SK-N-SH (cell line): ENCODE data around the gene MEG3. TPM values are rescaled to one million over a fixed set of nuclear protein-coding genes. Genes with fewer than 3 reads are reported as not detected.

Experiments
- CTCF ChIA-PET: fragments of 300-600, 350-600 bp; formaldehyde crosslinking; extraction: SDS; loops from one replicate; lab custom pipeline; 2021; lab: Yijun Ruan, JAX
- POLR2A ChIA-PET: fragments of 350-600 bp; sonication (Branson Sonifier 250); formaldehyde crosslinking; extraction: SDS; loops from one replicate; lab custom pipeline; 2020; ENCODE audit warnings: antibody characterized with exemption, inconsistent platforms; lab: Yijun Ruan, JAX
- DNase-seq: peaks from one replicate; pipeline ENCODE4 v3.0.0; 2012
- H2AFZ ChIP-seq: fragments of 200-600 bp; sonication (generic); 2 replicates; pipeline ENCODE4 v1.8.1; 2016; ENCODE audit warnings: antibody characterized with exemption, mild to moderate bottlenecking, low read depth
- H3F3A ChIP-seq: fragments of 200-600 bp; sonication (generic); replicated peaks from 2 replicates; pipeline ENCODE3; 2016; ENCODE audit warnings: antibody characterized with exemption, mild to moderate bottlenecking; ENCODE audit not compliant: insufficient read depth
- H3K27ac ChIP-seq, 2 experiments: fragments of 200-500 bp in 1 of 2; fragments of 200-600 bp in 1 of 2; sonication (Bioruptor generic) in 1 of 2; sonication (generic), shearing (Covaris generic) in 1 of 2; 2 replicates each; pipeline versions ENCODE4 v1.5.1 to v1.6.1; 2014 to 2016; ENCODE audit warnings: low read depth in 2 of 2, inconsistent platforms in 1 of 2, low read length in 1 of 2, mild to moderate bottlenecking in 1 of 2, mixed read lengths in 1 of 2
- H3K27me3 ChIP-seq: fragments of 200-600 bp; sonication (generic), shearing (Covaris generic); 2 replicates; pipeline ENCODE4 v1.6.1; 2016; ENCODE audit warnings: mixed run types; ENCODE audit not compliant: insufficient read depth
- H3K36me3 ChIP-seq, 2 experiments: fragments of 200-500 bp in 1 of 2; fragments of 200-600 bp in 1 of 2; sonication (Bioruptor generic) in 1 of 2; sonication (generic) in 1 of 2; replicated peaks in 1 of 2; 2 replicates each; pipeline versions ENCODE3 to v1.5.1; 2014 to 2016; ENCODE audit warnings: low read length in 1 of 2, mild to moderate bottlenecking in 1 of 2; ENCODE audit not compliant: insufficient read depth in 2 of 2, control insufficient read depth in 1 of 2
- H3K4me1 ChIP-seq, 2 experiments: fragments of 200-500 bp in 1 of 2; fragments of 200-600 bp in 1 of 2; sonication (Bioruptor generic) in 1 of 2; sonication (generic), shearing (Covaris generic) in 1 of 2; 2 replicates each; pipeline versions ENCODE4 v1.5.1 to v1.6.1; 2014 to 2016; ENCODE audit warnings: low read depth in 1 of 2, low read length in 1 of 2, mixed run types in 1 of 2; ENCODE audit not compliant: insufficient read depth in 2 of 2, control insufficient read depth in 1 of 2
- H3K4me2 ChIP-seq: fragments of 200-600 bp; sonication (generic), shearing (Covaris generic); 2 replicates; pipeline ENCODE4 v1.6.1; 2017; ENCODE audit warnings: mixed run types
- H3K4me3 ChIP-seq, 2 experiments: fragments of 200-500 bp in 1 of 2; fragments of 200-600 bp in 1 of 2; sonication (Bioruptor generic) in 1 of 2; sonication (generic), shearing (Covaris generic) in 1 of 2; 2 replicates each; pipeline versions ENCODE4 v1.5.1 to v1.8.1; 2014 to 2016; ENCODE audit warnings: low read depth in 2 of 2, inconsistent platforms in 1 of 2, low read length in 1 of 2, mild to moderate bottlenecking in 1 of 2, mixed read lengths in 1 of 2, moderate library complexity in 1 of 2
- H3K79me2 ChIP-seq: fragments of 200-600 bp; sonication (generic); 2 replicates; pipeline ENCODE4 v1.8.1; 2017; ENCODE audit warnings: mild to moderate bottlenecking; ENCODE audit not compliant: insufficient read depth
- H3K9ac ChIP-seq: fragments of 200-600 bp; sonication (generic); 2 replicates; pipeline ENCODE4 v1.6.1; 2017; ENCODE audit warnings: mixed run types
- H3K9me2 ChIP-seq: fragments of 200-600 bp; sonication (generic); 2 replicates; pipeline ENCODE4 v1.6.1; 2017; ENCODE audit warnings: mixed run types
- H3K9me3 ChIP-seq: fragments of 200-600 bp; sonication (generic); 2 replicates; pipeline ENCODE4 v1.6.1; 2017; ENCODE audit warnings: mixed run types, mild to moderate bottlenecking, moderate library complexity
- H4K20me1 ChIP-seq: fragments of 200-600 bp; sonication (generic); 2 replicates; pipeline ENCODE4 v1.6.1; 2017; ENCODE audit warnings: mild to moderate bottlenecking, mixed run types; ENCODE audit not compliant: insufficient read depth
- CHD2 ChIP-seq: fragments of 150-350 bp; IDR thresholded peaks from 2 replicates; pipeline ENCODE4 v1.6.1; 2018; ENCODE audit warnings: low read length; ENCODE audit not compliant: partially characterized antibody
- ELF1 ChIP-seq: IDR thresholded peaks from 2 replicates; pipeline ENCODE4 v1.4.0; 2012
- EP300 ChIP-seq, 2 experiments: IDR thresholded peaks; 2 replicates each; pipeline versions ENCODE4 v1.4.0 to v1.6.1; 2012; ENCODE audit warnings: borderline replicate concordance in 1 of 2, low read depth in 1 of 2, low read length in 1 of 2
- FOSL2 ChIP-seq: IDR thresholded peaks from 2 replicates; pipeline ENCODE4 v1.4.0; 2012; ENCODE audit warnings: low read depth, mild to moderate bottlenecking, moderate library complexity, borderline replicate concordance
- FOXJ3 ChIP-seq: sonication (generic); formaldehyde crosslinking; IDR thresholded peaks from 2 replicates; pipeline ENCODE4 v1.5.1; 2020; ENCODE audit warnings: mild to moderate bottlenecking, missing genetic modification reagents
- FOXM1 ChIP-seq: IDR thresholded peaks from 2 replicates; pipeline ENCODE4 v1.4.0; 2012; ENCODE audit warnings: low read depth, mild to moderate bottlenecking
- GATA2 ChIP-seq: sonication (generic); formaldehyde crosslinking; IDR thresholded peaks from 2 replicates; pipeline ENCODE4 v1.5.0; 2020; ENCODE audit warnings: mild to moderate bottlenecking, missing genetic modification reagents
- JUND ChIP-seq: IDR thresholded peaks from 2 replicates; pipeline ENCODE4 v1.4.0; 2012
- MEF2A ChIP-seq: IDR thresholded peaks from 2 replicates; pipeline ENCODE4 v1.4.0; 2012; ENCODE audit warnings: low read depth, borderline replicate concordance
- MXI1 ChIP-seq: IDR thresholded peaks from 2 replicates; pipeline ENCODE4 v1.6.1; 2012; ENCODE audit warnings: mild to moderate bottlenecking, low read depth, low read length, improper control_type of control experiment
- NFIC ChIP-seq: IDR thresholded peaks from 2 replicates; pipeline ENCODE4 v1.4.0; 2012; ENCODE audit warnings: borderline replicate concordance
- PBX3 ChIP-seq: IDR thresholded peaks from 2 replicates; pipeline ENCODE4; 2012
- POLR2AphosphoS5 ChIP-seq: IDR thresholded peaks from 2 replicates; pipeline ENCODE4 v1.6.1; 2012; ENCODE audit warnings: low read depth, low read length
- RAD21 ChIP-seq: IDR thresholded peaks from 2 replicates; pipeline ENCODE4 v1.6.1; 2012; ENCODE audit warnings: mild to moderate bottlenecking, low read length
- RCOR1 ChIP-seq: fragments of 150-350 bp; IDR thresholded peaks from 2 replicates; pipeline ENCODE4 v1.6.1; 2017; ENCODE audit warnings: antibody characterized with exemption, low read length
- RXRA ChIP-seq: IDR thresholded peaks from 2 replicates; pipeline ENCODE4 v1.4.0; 2012; ENCODE audit warnings: low read depth, mild to moderate bottlenecking, borderline replicate concordance
- SMC3 ChIP-seq: IDR thresholded peaks from 2 replicates; pipeline ENCODE4 v1.6.1; 2012; ENCODE audit warnings: low read depth, low read length, improper control_type of control experiment
- TCF12 ChIP-seq: IDR thresholded peaks from 2 replicates; pipeline ENCODE4 v1.4.0; 2012
- TEAD4 ChIP-seq: IDR thresholded peaks from 2 replicates; pipeline ENCODE4 v1.4.0; 2012; ENCODE audit warnings: mild to moderate bottlenecking, borderline replicate concordance; ENCODE audit not compliant: insufficient read depth
- USF1 ChIP-seq: IDR thresholded peaks from 2 replicates; pipeline ENCODE4 v1.4.0; 2012; ENCODE audit warnings: low read depth, borderline replicate concordance
- WGBS: methylation state at CpG from one replicate; pipeline ENCODE4 v1.1.6; 2017; ENCODE audit warnings: low lambda C conversion rate; 5-methylcytosine and 5-hydroxymethylcytosine counted together
- polyA plus RNA-seq, 3 experiments: library from polyadenylated mRNA; depleted of rRNA; stranded (reverse); fragments of >200 nt; gene quantifications; 2 replicates each; pipeline ENCODE4 v1.2.3, GENCODE V29; 2012
- TF ChIP-seq, protein P1 (sequence below): IDR thresholded peaks from 2 replicates; pipeline ENCODE4 v1.4.0; 2012; ENCODE audit warnings: low read depth, borderline replicate concordance

The MEG3 gene
- polyA plus RNA-seq, 1 of the 3 experiments (the other 2 are of a cell fraction), result not detected

DNA sequence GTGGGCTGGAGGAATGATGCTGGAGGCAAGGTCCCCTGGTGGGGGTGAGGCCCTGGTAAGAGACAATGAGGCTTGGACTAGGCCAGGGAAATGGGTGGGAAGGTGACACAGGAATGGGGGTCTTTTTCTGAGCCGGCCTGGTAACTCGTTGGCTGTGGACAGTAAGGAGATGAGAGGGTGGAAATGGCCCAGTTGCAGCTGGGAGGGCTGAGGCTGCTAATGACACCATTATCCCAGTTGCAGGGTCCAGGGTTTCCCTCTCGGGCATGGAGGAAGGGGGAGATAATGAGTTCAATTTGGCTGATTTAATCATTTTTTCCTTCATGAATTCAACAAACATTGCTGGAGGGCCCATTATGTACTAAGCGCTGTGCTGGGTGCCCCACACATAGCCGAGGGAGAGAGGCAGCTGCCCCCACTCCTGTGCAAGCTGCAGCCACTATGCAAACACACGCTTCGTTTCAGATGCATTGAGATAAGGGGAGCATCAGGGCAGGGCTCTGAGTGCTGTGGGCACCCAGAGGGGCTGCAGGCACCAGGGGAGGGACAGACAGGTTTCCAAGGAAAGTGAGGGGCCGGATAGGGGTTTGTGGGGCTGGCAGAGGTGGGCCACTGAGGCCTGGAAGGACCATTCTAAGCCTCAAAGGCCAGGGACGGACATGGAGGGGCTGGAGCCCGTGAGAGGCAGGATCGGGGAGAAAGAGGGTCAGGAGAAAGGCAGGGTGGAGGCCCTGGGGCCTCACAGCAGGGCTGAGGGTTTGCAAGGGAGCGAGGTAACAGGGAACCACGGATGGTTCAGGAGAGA is 43.2 kb upstream of the MEG3 start:
- no peak overlapping the region for H3K4me3 ChIP-seq
- H2AFZ ChIP-seq, result no peak overlapping the region
- H3K27me3 ChIP-seq, result no peaks in the 10 kb centered on the region
- peak; percentile 93 for DNase-seq
- peak overlapping the region in 1 of 2 experiments; percentile 100; a peak in 2 of 4 replicates for H3K27ac ChIP-seq
- H4K20me1 ChIP-seq, result no peaks in the 10 kb centered on the region
- WGBS, result 27% methylated on average over 11 of the region's 13 CpGs
- no peaks in the 10 kb centered on the region for H3F3A ChIP-seq
- no peaks in the 10 kb centered on the region for H3K9me3 ChIP-seq
- H3K9ac ChIP-seq, result no peak overlapping the region
- no peak overlapping the region for H3K4me2 ChIP-seq
- H3K9me2 ChIP-seq, result no peaks in the 10 kb centered on the region
- TF ChIP-seq FOXJ3 (CRISPR knock-in tag), result peak; percentile 100
- TF ChIP-seq, protein P1, sequence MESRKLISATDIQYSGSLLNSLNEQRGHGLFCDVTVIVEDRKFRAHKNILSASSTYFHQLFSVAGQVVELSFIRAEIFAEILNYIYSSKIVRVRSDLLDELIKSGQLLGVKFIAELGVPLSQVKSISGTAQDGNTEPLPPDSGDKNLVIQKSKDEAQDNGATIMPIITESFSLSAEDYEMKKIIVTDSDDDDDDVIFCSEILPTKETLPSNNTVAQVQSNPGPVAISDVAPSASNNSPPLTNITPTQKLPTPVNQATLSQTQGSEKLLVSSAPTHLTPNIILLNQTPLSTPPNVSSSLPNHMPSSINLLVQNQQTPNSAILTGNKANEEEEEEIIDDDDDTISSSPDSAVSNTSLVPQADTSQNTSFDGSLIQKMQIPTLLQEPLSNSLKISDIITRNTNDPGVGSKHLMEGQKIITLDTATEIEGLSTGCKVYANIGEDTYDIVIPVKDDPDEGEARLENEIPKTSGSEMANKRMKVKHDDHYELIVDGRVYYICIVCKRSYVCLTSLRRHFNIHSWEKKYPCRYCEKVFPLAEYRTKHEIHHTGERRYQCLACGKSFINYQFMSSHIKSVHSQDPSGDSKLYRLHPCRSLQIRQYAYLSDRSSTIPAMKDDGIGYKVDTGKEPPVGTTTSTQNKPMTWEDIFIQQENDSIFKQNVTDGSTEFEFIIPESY, result no peak
- TF ChIP-seq PBX3, result no peak
- peak; percentile 29 to 98; a peak in 3 of 4 replicates for TF ChIP-seq EP300 (IDR thresholded peaks at IDR 0.05; ENCODE audit: borderline replicate concordance in 1 of 2, low read depth in 1 of 2, low read length in 1 of 2)
- TF ChIP-seq FOSL2, result no peak
- peak; percentile 87 for TF ChIP-seq CHD2
- peak; percentile 52; the same call in 1 of the 2 replicates for TF ChIP-seq MXI1
- no peak for TF ChIP-seq FOXM1
- TF ChIP-seq USF1, result no peak
- peak; percentile 94 for TF ChIP-seq RCOR1
- no peak for TF ChIP-seq ELF1
- peak; percentile 35 for TF ChIP-seq RAD21
- no peak for TF ChIP-seq RXRA
- TF ChIP-seq TEAD4, result 0 out of 2 replicates have a peak, but pooled peaks have one; percentile 35
- peak; percentile 50 for TF ChIP-seq TCF12
- peak; percentile 100 for TF ChIP-seq GATA2 (CRISPR knock-in tag)
- no peak for TF ChIP-seq JUND
- TF ChIP-seq SMC3, result peak; percentile 32; the same call in 1 of the 2 replicates
- TF ChIP-seq NFIC, result no peak
- TF ChIP-seq MEF2A, result no peak
- TF ChIP-seq POLR2AphosphoS5, result no peak
- TF ChIP-seq, all 33 proteins: peak for 10
- Histone ChIP-seq H3K79me2 (no peaks in the 10 kb centered on the region), H3K36me3 (no peaks in the 10 kb centered on the region), H3K4me1 (peaks cover 0 to 86% of the 10 kb centered on the region in 2 experiments; a peak in 2 of 4 replicates)
- ChIA-PET CTCF (interaction anchor here (0.7 to 3.6 kb wide), 7 partner anchors 9 to 401 kb away, joined by 3 to 21 read pairs (median 6); no protein-coding TSS in a partner anchor), POLR2A (interaction anchor here (0.6 to 4.5 kb wide), 29 partner anchors 7 to 884 kb away, joined by 3 to 77 read pairs (median 4); partner anchors contain the start of gene RTL1)
